SU-DHL-6 (cell line): ENCODE measurements around the gene PEAK3.

ENCODE experiments used
- H2AFZ ChIP-seq: fragments of 200-600 bp; sonication (generic); 2 replicates; pipeline ENCODE4 v1.6.1; 2014; ENCODE audit warnings: low read depth, mild to moderate bottlenecking, moderate library complexity, mixed read lengths, antibody characterized with exemption, low read length; ENCODE audit not compliant: severe bottlenecking
- H3F3A ChIP-seq: fragments of 200-600 bp; shearing (Covaris generic); 2 replicates; pipeline ENCODE4 v1.6.0; 2016; ENCODE audit warnings: antibody characterized with exemption, mild to moderate bottlenecking; ENCODE audit not compliant: insufficient read depth
- H3K27ac ChIP-seq: fragments of 200-600 bp; sonication (generic); 2 replicates; pipeline ENCODE4 v1.5.1; 2016; ENCODE audit warnings: low read depth, mild to moderate bottlenecking, low read length, moderate library complexity, mixed read lengths
- H3K27me3 ChIP-seq: fragments of 200-600 bp; sonication (generic), shearing (Covaris generic); 2 replicates; pipeline ENCODE4 v1.6.0; 2014; ENCODE audit warnings: mild to moderate bottlenecking, low read length
- H3K36me3 ChIP-seq: fragments of 200-600 bp; sonication (generic); 2 replicates; pipeline ENCODE4 v1.6.1; 2014; ENCODE audit warnings: mild to moderate bottlenecking, low read length, mixed read lengths
- H3K4me2 ChIP-seq: fragments of 300-600, 200-600 bp; shearing (Covaris generic), sonication (generic); 2 replicates; pipeline ENCODE4 v1.6.0; 2014; ENCODE audit warnings: low read length, low read depth, mild to moderate bottlenecking; ENCODE audit not compliant: poor library complexity, severe bottlenecking
- H3K4me3 ChIP-seq: fragments of 200-600 bp; sonication (generic); 2 replicates; pipeline ENCODE4 v1.5.1; 2014; ENCODE audit warnings: antibody characterized with exemption, low read length, mild to moderate bottlenecking, mixed read lengths; ENCODE audit not compliant: insufficient read depth, poor library complexity, severe bottlenecking
- H3K79me2 ChIP-seq: fragments of 200-600 bp; sonication (generic); 2 replicates; pipeline ENCODE4 v1.6.1; 2014; ENCODE audit warnings: mild to moderate bottlenecking, low read length, moderate library complexity; ENCODE audit not compliant: insufficient read depth
- H3K9ac ChIP-seq: fragments of 200-600 bp; sonication (generic); 2 replicates; pipeline ENCODE4 v1.7.0; 2014; ENCODE audit warnings: mild to moderate bottlenecking, low read length
- H3K9me2 ChIP-seq: fragments of 200-600 bp; sonication (generic); replicated peaks from 2 replicates; pipeline ENCODE4 v1.6.1; 2014; ENCODE audit warnings: low read length; ENCODE audit not compliant: insufficient read depth
- H3K9me3 ChIP-seq: fragments of 200-600 bp; sonication (generic); 2 replicates; pipeline ENCODE4 v1.6.1; 2014; ENCODE audit warnings: low read length, mixed read lengths; ENCODE audit not compliant: insufficient read depth
- H4K20me1 ChIP-seq: fragments of 200-600 bp; sonication (generic); 2 replicates; pipeline ENCODE4 v1.6.1; 2014; ENCODE audit warnings: low read depth, mild to moderate bottlenecking, antibody characterized with exemption, low read length, moderate library complexity, mixed read lengths
- CTCF ChIP-seq: fragments of 200-600 bp; sonication (generic); IDR thresholded peaks from one replicate; pipeline ENCODE4 v1.5.1; 2017; ENCODE audit warnings: antibody characterized with exemption, mild to moderate bottlenecking, low read length, moderate library complexity; ENCODE audit not compliant: insufficient read depth, poor library complexity, severe bottlenecking
- EZH2phosphoT487 ChIP-seq: fragments of 200-600 bp; sonication (generic), shearing (Covaris generic); conservative IDR thresholded peaks from 2 replicates; pipeline ENCODE4 v1.6.1; 2018; ENCODE audit warnings: mild to moderate bottlenecking, antibody characterized with exemption, low read length, moderate library complexity, mixed read lengths

Gene PEAK3

GRCh38 chr19:2244125-2244411 lies 37.9 kb downstream of the PEAK3 start:
- 0 out of 2 replicates have a peak, but pooled peaks cover 6% of the 10 kb centered on the region for H3F3A ChIP-seq
- TF ChIP-seq EZH2phosphoT487 (no peak), CTCF (no peak)
- H2AFZ ChIP-seq: no peak overlapping the region
- no peaks in the 10 kb centered on the region for H3K36me3 ChIP-seq
- peaks cover 5% of the 10 kb centered on the region; the same call in 1 of the 2 replicates for H4K20me1 ChIP-seq
- no peak overlapping the region for H3K27ac ChIP-seq
- H3K79me2 ChIP-seq: peaks cover 46% of the 10 kb centered on the region
- H3K4me2 ChIP-seq: no peak overlapping the region
- no peak overlapping the region for H3K9ac ChIP-seq
- no peaks in the 10 kb centered on the region for H3K27me3 ChIP-seq
- no peak overlapping the region for H3K4me3 ChIP-seq
- H3K9me2 ChIP-seq: no peaks in the 10 kb centered on the region
- no peaks in the 10 kb centered on the region for H3K9me3 ChIP-seq

GRCh38 chr19:2243274-2244124 lies 38.5 kb downstream of the PEAK3 start:
- Histone ChIP-seq H3K9me2 (no peaks in the 10 kb centered on the region), H3K4me2 (no peak overlapping the region), H3F3A (0 out of 2 replicates have a peak, but pooled peaks cover under 1% of the 10 kb centered on the region), H3K27me3 (no peaks in the 10 kb centered on the region), H4K20me1 (peaks cover 8% of the 10 kb centered on the region; the same call in 1 of the 2 replicates), H3K4me3 (no peak overlapping the region), H3K9ac (no peak overlapping the region), H3K79me2 (peaks cover 52% of the 10 kb centered on the region), H3K36me3 (no peaks in the 10 kb centered on the region), H3K9me3 (no peaks in the 10 kb centered on the region), H2AFZ (no peak overlapping the region), H3K27ac (no peak overlapping the region)
- TF ChIP-seq EZH2phosphoT487 (no peak), CTCF (no peak)

GRCh38 chr19:2242816-2243215 lies 39.2 kb downstream of the PEAK3 start:
- Histone ChIP-seq H3K27me3 (no peaks in the 10 kb centered on the region), H3K27ac (no peak overlapping the region), H3K9me3 (no peaks in the 10 kb centered on the region), H3K79me2 (peaks cover 59% of the 10 kb centered on the region), H3F3A (no peaks in the 10 kb centered on the region), H3K36me3 (no peaks in the 10 kb centered on the region), H3K4me3 (no peak overlapping the region), H2AFZ (no peak overlapping the region), H4K20me1 (peaks cover 8% of the 10 kb centered on the region; the same call in 1 of the 2 replicates), H3K4me2 (no peak overlapping the region), H3K9ac (no peak overlapping the region), H3K9me2 (no peaks in the 10 kb centered on the region)
- TF ChIP-seq EZH2phosphoT487 (no peak), CTCF (no peak)
